ENCODE results near the gene MYO1H. TPM values are rescaled to one million over a fixed set of nuclear protein-coding genes. Genes with fewer than 3 reads are reported as not detected.

Gene MYO1H
- total RNA-seq, 1 donor from 2014 or later, result not detected

GRCh38 chr12:109301643-109302168 lies 46.0 kb upstream of the MYO1H start:
- H3K36me3 ChIP-seq (ENCODE audit: insufficient read depth, low read length), result no peaks in the 10 kb centered on the region
- H3K36me3 Mint-ChIP-seq (ENCODE audit: low read depth, unreplicated experiment), result no peaks in the 10 kb centered on the region

GRCh38 chr12:109302358-109302757 lies 45.3 kb upstream of the MYO1H start:
- Mint-ChIP-seq H3K27me3 (ENCODE audit: low read depth, unreplicated experiment) (peaks cover 63% of the 10 kb centered on the region), H3K9me3 (ENCODE audit: unreplicated experiment) (no peaks in the 10 kb centered on the region), H3K4me1 (ENCODE audit: low read depth, unreplicated experiment) (no peaks in the 10 kb centered on the region), H3K36me3 (ENCODE audit: low read depth, unreplicated experiment) (no peaks in the 10 kb centered on the region), H3K27ac (ENCODE audit: unreplicated experiment) (no peak overlapping the region), H3K4me3 (ENCODE audit: unreplicated experiment) (no peak overlapping the region)
- Histone ChIP-seq H3K36me3 (ENCODE audit: insufficient read depth, low read length) (no peaks in the 10 kb centered on the region), H2AFZ (ENCODE audit: low read depth, low read length) (no peak overlapping the region), H3K9me3 (ENCODE audit: insufficient read depth, low read depth, low read length) (no peaks in the 10 kb centered on the region), H3K9ac (ENCODE audit: low read length) (no peak overlapping the region), H3K4me1 (ENCODE audit: insufficient read depth, low read length) (no peaks in the 10 kb centered on the region), H3K4me2 (ENCODE audit: low read length) (no peak overlapping the region), H3K79me2 (ENCODE audit: insufficient read depth, low read length) (no peaks in the 10 kb centered on the region), H3K4me3 (ENCODE audit: insufficient read depth, low read depth, low read length) (no peak overlapping the region), H3K27me3 (ENCODE audit: insufficient read depth, low read length) (peaks cover 31% of the 10 kb centered on the region), H3K27ac (ENCODE audit: low read depth, low read length) (no peak overlapping the region), H4K20me1 (ENCODE audit: insufficient read depth, low read length) (no peaks in the 10 kb centered on the region)
- DNase-seq (ENCODE audit: low read depth) (no peak), FAIRE-seq (no peak)
- TF ChIP-seq EZH2 (IDR thresholded peaks at IDR 0.05; ENCODE audit: insufficient read depth, low read length), result no peak
- TF ChIP-seq CTCF (IDR thresholded peaks at IDR 0.05; ENCODE audit: insufficient read depth, low read depth, low read length), result no peak

More at GRCh38 chr12:109301643-109302168, 46.0 kb upstream of the MYO1H start:
- Histone ChIP-seq H3K9ac (ENCODE audit: low read length) (no peak overlapping the region), H3K4me3 (ENCODE audit: insufficient read depth, low read depth, low read length) (no peak overlapping the region), H3K79me2 (ENCODE audit: insufficient read depth, low read length) (no peaks in the 10 kb centered on the region), H3K27me3 (ENCODE audit: insufficient read depth, low read length) (peaks cover 27% of the 10 kb centered on the region), H3K4me1 (ENCODE audit: insufficient read depth, low read length) (no peaks in the 10 kb centered on the region), H3K27ac (ENCODE audit: low read depth, low read length) (no peak overlapping the region), H3K9me3 (ENCODE audit: insufficient read depth, low read depth, low read length) (no peaks in the 10 kb centered on the region), H3K4me2 (ENCODE audit: low read length) (no peak overlapping the region), H2AFZ (ENCODE audit: low read depth, low read length) (no peak overlapping the region), H4K20me1 (ENCODE audit: insufficient read depth, low read length) (no peaks in the 10 kb centered on the region)
- H3K27me3 Mint-ChIP-seq (ENCODE audit: low read depth, unreplicated experiment), result peaks cover 60% of the 10 kb centered on the region
- H3K27ac Mint-ChIP-seq (ENCODE audit: unreplicated experiment), result no peak overlapping the region
- FAIRE-seq, result no peak
- TF ChIP-seq EZH2 (IDR thresholded peaks at IDR 0.05; ENCODE audit: insufficient read depth, low read length), result no peak
- H3K4me3 Mint-ChIP-seq (ENCODE audit: unreplicated experiment), result peak overlapping the region; percentile 6
- H3K4me1 Mint-ChIP-seq (ENCODE audit: low read depth, unreplicated experiment), result no peaks in the 10 kb centered on the region
- H3K9me3 Mint-ChIP-seq (ENCODE audit: unreplicated experiment), result no peaks in the 10 kb centered on the region
- DNase-seq (ENCODE audit: low read depth), result no peak

- Histone ChIP-seq H2AFZ (ENCODE audit: low read depth, low read length) (no peak overlapping the region), H3K36me3 (ENCODE audit: insufficient read depth, low read length) (no peaks in the 10 kb centered on the region), H3K4me3 (ENCODE audit: insufficient read depth, low read depth, low read length) (no peak overlapping the region), H3K9ac (ENCODE audit: low read length) (no peak overlapping the region), H3K4me2 (ENCODE audit: low read length) (no peak overlapping the region), H3K27me3 (ENCODE audit: insufficient read depth, low read length) (peaks cover 35% of the 10 kb centered on the region), H3K9me3 (ENCODE audit: insufficient read depth, low read depth, low read length) (no peaks in the 10 kb centered on the region), H4K20me1 (ENCODE audit: insufficient read depth, low read length) (no peaks in the 10 kb centered on the region), H3K4me1 (ENCODE audit: insufficient read depth, low read length) (no peaks in the 10 kb centered on the region), H3K79me2 (ENCODE audit: insufficient read depth, low read length) (no peaks in the 10 kb centered on the region), H3K27ac (ENCODE audit: low read depth, low read length) (no peak overlapping the region)
- no peak overlapping the region for H3K27ac Mint-ChIP-seq (ENCODE audit: unreplicated experiment)
- no peaks in the 10 kb centered on the region for H3K9me3 Mint-ChIP-seq (ENCODE audit: unreplicated experiment)
- peaks cover 67% of the 10 kb centered on the region for H3K27me3 Mint-ChIP-seq (ENCODE audit: low read depth, unreplicated experiment)
- DNase-seq (ENCODE audit: low read depth) (no peak), FAIRE-seq (no peak)
- no peak overlapping the region for H3K4me3 Mint-ChIP-seq (ENCODE audit: unreplicated experiment)
- H3K4me1 Mint-ChIP-seq (ENCODE audit: low read depth, unreplicated experiment), result no peaks in the 10 kb centered on the region
- no peaks in the 10 kb centered on the region for H3K36me3 Mint-ChIP-seq (ENCODE audit: low read depth, unreplicated experiment)
- no peak for TF ChIP-seq CTCF (IDR thresholded peaks at IDR 0.05; ENCODE audit: insufficient read depth, low read depth, low read length)
- no peak for TF ChIP-seq EZH2 (IDR thresholded peaks at IDR 0.05; ENCODE audit: insufficient read depth, low read length)
Observed at GRCh38 chr12:109302770-109303169, 44.9 kb upstream of the MYO1H start.

Measured in astrocyte (in vitro differentiated cells and primary cell).